GM12892 (cell line): Measurements from ENCODE around the gene KLHL28.

ENCODE experiments used
- POLR2A ChIP-seq: IDR thresholded peaks from 2 replicates; pipeline ENCODE4 v1.6.1; 2011; ENCODE audit warnings: low read depth, low read length, control low read depth
- POLR2AphosphoS5 ChIP-seq: IDR thresholded peaks from 2 replicates; pipeline ENCODE4 v1.6.1; 2011; ENCODE audit warnings: low read depth, low read length, control low read depth

DNA sequence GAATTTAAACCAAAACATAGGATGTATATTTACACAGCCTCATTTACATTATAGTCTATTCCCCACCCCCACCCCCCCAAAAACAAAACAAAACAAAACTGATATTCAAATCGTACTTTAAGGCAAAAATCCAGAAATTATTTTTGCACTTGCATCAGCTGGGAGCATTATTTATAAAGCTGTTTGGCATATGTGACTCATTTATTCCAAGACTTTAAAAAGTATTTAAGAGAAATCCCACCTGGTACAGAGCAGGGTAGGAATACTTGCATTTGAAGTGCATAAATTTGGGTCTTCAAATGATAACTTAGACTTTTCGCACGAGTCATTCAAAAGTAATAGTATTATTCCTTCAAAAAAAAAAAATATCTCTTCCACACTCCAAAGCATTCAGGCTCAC is 1.1 kb downstream of the KLHL28 start:
- no peak for TF ChIP-seq POLR2A
- no peak for TF ChIP-seq POLR2AphosphoS5
